ENCODE results near the gene FLOT2. TPM values are rescaled to one million over a fixed set of nuclear protein-coding genes. Genes with fewer than 3 reads are reported as not detected.
A peak's percentile ranks its signal among the peaks of the same experiment; 100 is the strongest.
"Not testable (repeated sequence)": the region's sequence is repeated elsewhere in the genome, so short reads cannot be mapped to it uniquely, and the experiment has no call there.

FLOT2 gene
- total and polyA plus RNA-seq, 2 donors (not counting 1 experiment from before 2014, with no cell fraction given), result 196 to 270 TPM

GRCh38 chr17:28934508-28934907, 37.0 kb upstream of the FLOT2 start:
- H2AFZ ChIP-seq (ENCODE audit: insufficient read depth, low read depth, low read length, poor library complexity, severe bottlenecking); H3K27me3 ChIP-seq (replicated peaks in 1 of 4; ENCODE audit: control extremely low read depth in 1 of 4, control insufficient read depth in 3 of 4, insufficient read depth in 4 of 4, low read length in 3 of 4); DNase-seq; H3K9ac ChIP-seq (ENCODE audit: low read length); ATAC-seq (ENCODE audit: low read depth); H3K9me3 ChIP-seq (ENCODE audit: control extremely low read depth in 1 of 3, control insufficient read depth in 2 of 3, insufficient read depth in 1 of 3, low read length in 2 of 3); POLR2A ChIA-PET; H3K4me3 ChIP-seq (ENCODE audit: control extremely low read depth in 1 of 5, extremely low read depth in 1 of 5, insufficient read depth in 1 of 5, low read depth in 2 of 5, low read length in 4 of 5); H3K4me2 ChIP-seq (replicated peaks; ENCODE audit: low read depth, low read length, poor library complexity, severe bottlenecking); H3K4me3 Mint-ChIP-seq; H3K27ac ChIP-seq (ENCODE audit: low read length in 2 of 2); H3K27me3 Mint-ChIP-seq; H3K9me3 Mint-ChIP-seq (ENCODE audit: insufficient read depth); intact Hi-C loops (cut with micrococcal nuclease): not testable (repeated sequence)
- WGBS (ENCODE audit: insufficient coverage), result 94% methylated on average over 6 of the region's 8 CpGs
- peaks cover 96% of the 10 kb centered on the region for H4K20me1 ChIP-seq (ENCODE audit: control insufficient read depth, insufficient read depth, low read length, poor library complexity, severe bottlenecking)
- CTCF ChIA-PET, result interaction anchor here (0.8 to 1.8 kb wide), 4 partner anchors 15 to 208 kb away, joined by 3 to 6 read pairs (median 4); no protein-coding TSS in a partner anchor
- H3K36me3 ChIP-seq (replicated peaks in 1 of 2; ENCODE audit: control extremely low read depth in 1 of 2, control insufficient read depth in 1 of 2, extremely low read depth in 1 of 2, insufficient read depth in 2 of 2, low read length in 1 of 2), result peaks cover 2 to 32% of the 10 kb centered on the region in 2 experiments
- peak overlapping the region; percentile 26 for H3K27ac Mint-ChIP-seq
- peaks cover 22 to 27% of the 10 kb centered on the region in 2 donors for H3K4me1 ChIP-seq (ENCODE audit: control insufficient read depth in 2 of 2, insufficient read depth in 2 of 2, low read length in 2 of 2)
- peaks cover 64% of the 10 kb centered on the region for H3K4me1 Mint-ChIP-seq
- peaks cover 100% of the 10 kb centered on the region for H3K79me2 ChIP-seq (ENCODE audit: control insufficient read depth, insufficient read depth, low read length)

GRCh38 chr17:28929787-28930186, 32.3 kb upstream of the FLOT2 start:
- peak overlapping the region in 1 of 2 donors; percentile 13 for H3K27ac ChIP-seq (ENCODE audit: low read length in 2 of 2)
- intact Hi-C loops (cut with micrococcal nuclease), result no loop called here
- no peak overlapping the region for H3K4me3 Mint-ChIP-seq
- TF ChIP-seq EZH2 (IDR thresholded peaks at IDR 0.05; ENCODE audit: borderline replicate concordance, insufficient read depth, low read depth, low read length, poor library complexity, severe bottlenecking) (no peak), CTCF (IDR thresholded peaks at IDR 0.05) (no peak)
- no peak overlapping the region for H2AFZ ChIP-seq (ENCODE audit: insufficient read depth, low read depth, low read length, poor library complexity, severe bottlenecking)
- H4K20me1 ChIP-seq (ENCODE audit: control insufficient read depth, insufficient read depth, low read length, poor library complexity, severe bottlenecking), result peaks cover 77% of the 10 kb centered on the region
- no peaks in the 10 kb centered on the region for H3K27me3 Mint-ChIP-seq
- H3K4me1 Mint-ChIP-seq, result peaks cover 61% of the 10 kb centered on the region
- CTCF ChIA-PET, result interaction anchor here (0.7 to 1.3 kb wide), 6 partner anchors 15 to 203 kb away, joined by 3 to 7 read pairs (median 4); partner anchors contain the start of gene TLCD1
- no peak overlapping the region for H3K4me3 ChIP-seq (ENCODE audit: control extremely low read depth in 1 of 5, extremely low read depth in 1 of 5, insufficient read depth in 1 of 5, low read depth in 2 of 5, low read length in 4 of 5)
- WGBS (ENCODE audit: insufficient coverage), result 100% methylated on average over 2 of the region's 2 CpGs
- DNase-seq (no peak), ATAC-seq (ENCODE audit: low read depth) (no peak)
- H3K4me1 ChIP-seq (ENCODE audit: control insufficient read depth in 2 of 2, insufficient read depth in 2 of 2, low read length in 2 of 2), result peaks cover 23 to 27% of the 10 kb centered on the region in 2 donors
- H3K36me3 ChIP-seq (replicated peaks in 1 of 2; ENCODE audit: control extremely low read depth in 1 of 2, control insufficient read depth in 1 of 2, extremely low read depth in 1 of 2, insufficient read depth in 2 of 2, low read length in 1 of 2), result peaks cover 2 to 44% of the 10 kb centered on the region in 2 experiments
- H3K4me2 ChIP-seq (replicated peaks; ENCODE audit: low read depth, low read length, poor library complexity, severe bottlenecking), result no peak overlapping the region
- H3K27me3 ChIP-seq (replicated peaks in 1 of 4; ENCODE audit: control extremely low read depth in 1 of 4, control insufficient read depth in 3 of 4, insufficient read depth in 4 of 4, low read length in 3 of 4), result no peaks in the 10 kb centered on the region
- POLR2A ChIA-PET, result no interaction called here
- no peak overlapping the region for H3K9ac ChIP-seq (ENCODE audit: low read length)
- H3K79me2 ChIP-seq (ENCODE audit: control insufficient read depth, insufficient read depth, low read length), result peaks cover 99% of the 10 kb centered on the region
- peak overlapping the region; percentile 21 for H3K27ac Mint-ChIP-seq
- H3K9me3 ChIP-seq (ENCODE audit: control extremely low read depth in 1 of 3, control insufficient read depth in 2 of 3, insufficient read depth in 1 of 3, low read length in 2 of 3), result no peaks in the 10 kb centered on the region
- peaks cover 2% of the 10 kb centered on the region for H3K9me3 Mint-ChIP-seq (ENCODE audit: insufficient read depth)

Measured in B cell (primary cell).